GM21367 (cell line): ENCODE measurements around the gene RALGAPB.
"Not testable (repeated sequence)": the region's sequence is repeated elsewhere in the genome, so short reads cannot be mapped to it uniquely, and the experiment has no call there.

Source experiments
- ATAC-seq: cut with Tn5 transposase; IDR thresholded peaks from one replicate; pipeline ENCODE4 v1.9.1; 2021; ENCODE audit not compliant: unreplicated experiment

RALGAPB gene

DNA sequence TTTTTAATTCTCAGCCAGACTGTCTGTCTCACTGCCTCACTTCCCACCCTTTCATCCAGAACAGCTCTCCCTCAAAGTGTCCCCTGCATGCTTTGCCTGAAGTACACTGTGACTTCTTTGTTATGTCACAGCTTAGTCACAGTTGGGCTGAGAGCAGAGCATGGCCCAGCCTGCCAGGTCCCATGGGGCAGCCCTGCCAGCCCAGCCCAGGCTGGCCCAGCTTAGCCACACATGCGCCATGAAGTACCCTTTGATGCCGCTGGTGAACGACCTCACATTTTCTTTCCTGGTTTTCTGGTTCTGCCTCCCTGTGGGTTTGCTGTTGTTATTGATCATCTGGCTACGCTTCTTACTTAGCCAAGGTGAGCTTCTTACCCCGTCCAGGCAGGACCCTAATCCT is 108.4 kb downstream of the RALGAPB start, which contains the start of gene ADIG:
ADIG (plus strand) TSS at position 185 of the 400 bp plus-strand sequence; CDS start at position 239, 54 bp downstream.
- no peak for ATAC-seq

DNA sequence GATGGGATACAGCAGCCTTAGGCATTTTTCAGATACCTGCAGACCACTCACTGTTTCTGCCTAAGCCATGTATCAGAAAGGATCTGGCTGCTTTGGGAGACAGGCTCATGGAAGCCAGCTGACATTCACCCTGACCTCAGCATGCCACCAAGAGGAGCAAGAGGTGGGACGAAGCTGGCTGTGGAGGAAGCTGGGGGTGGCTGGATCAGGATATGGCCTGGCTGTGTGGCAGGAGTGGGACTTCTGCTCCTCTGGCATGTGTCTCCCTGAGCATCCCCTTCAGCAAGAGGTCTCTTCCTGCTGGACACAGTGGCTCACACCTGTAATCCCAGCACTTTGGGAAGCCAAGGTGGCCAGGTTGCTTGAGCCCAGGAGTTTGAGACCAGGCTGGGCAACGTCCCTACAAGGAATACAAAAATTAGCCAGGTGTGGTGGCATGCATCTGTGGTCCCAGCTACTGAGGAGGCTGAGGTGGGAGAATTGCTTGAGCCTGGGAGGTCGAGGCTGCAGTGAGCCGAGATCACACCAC is 109.3 kb downstream of the RALGAPB start:
- no peak for ATAC-seq

- no peak for ATAC-seq
Observed at GRCh38 chr20:38583306-38583705, 110.7 kb downstream of the RALGAPB start.

- no peak for ATAC-seq
Observed at GRCh38 chr20:38584099-38584763, 111.6 kb downstream of the RALGAPB start.

- ATAC-seq, result no peak
Observed at GRCh38 chr20:38585404-38586180, 112.9 kb downstream of the RALGAPB start.

DNA sequence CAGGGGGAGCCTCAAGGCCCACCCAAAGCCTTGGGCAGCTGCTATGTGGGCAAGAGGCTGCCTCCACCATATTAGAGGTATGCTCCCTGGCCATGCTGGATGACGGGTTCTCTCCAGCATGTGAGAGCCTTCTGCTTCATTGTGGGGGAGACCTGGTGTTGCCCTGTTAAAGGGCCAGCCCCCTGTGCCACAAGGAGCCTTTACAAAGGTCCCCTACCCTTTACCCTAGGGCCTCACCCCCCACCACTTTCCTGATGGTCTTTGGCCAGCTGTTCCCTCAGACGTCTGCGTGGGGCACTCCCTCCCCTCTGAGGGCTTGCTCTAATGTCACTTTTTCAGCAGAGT is 113.5 kb downstream of the RALGAPB start:
- no peak for ATAC-seq

GRCh38 chr20:38588303-38588702 is 115.7 kb downstream of the RALGAPB start:
- ATAC-seq, result no peak

DNA sequence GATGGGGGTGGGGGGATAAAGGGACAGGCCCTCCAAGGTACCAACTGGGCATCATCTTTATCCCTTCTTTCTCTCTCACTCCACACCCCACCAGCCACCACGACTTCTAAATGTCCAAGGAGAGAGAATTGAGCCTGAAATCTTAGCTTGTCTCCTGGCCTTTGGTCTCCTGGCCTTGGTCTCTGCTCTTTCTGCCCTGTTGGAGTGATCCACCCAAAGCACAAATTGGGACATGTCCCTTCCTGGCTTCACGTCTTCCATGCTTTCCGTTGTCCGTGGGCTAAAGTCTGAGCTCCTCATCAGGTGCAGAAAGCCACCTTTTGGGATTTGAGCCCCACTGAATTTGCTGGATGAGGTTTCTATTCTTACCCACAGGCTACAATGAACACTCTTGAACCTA is 116.7 kb downstream of the RALGAPB start:
- ATAC-seq, result no peak

DNA sequence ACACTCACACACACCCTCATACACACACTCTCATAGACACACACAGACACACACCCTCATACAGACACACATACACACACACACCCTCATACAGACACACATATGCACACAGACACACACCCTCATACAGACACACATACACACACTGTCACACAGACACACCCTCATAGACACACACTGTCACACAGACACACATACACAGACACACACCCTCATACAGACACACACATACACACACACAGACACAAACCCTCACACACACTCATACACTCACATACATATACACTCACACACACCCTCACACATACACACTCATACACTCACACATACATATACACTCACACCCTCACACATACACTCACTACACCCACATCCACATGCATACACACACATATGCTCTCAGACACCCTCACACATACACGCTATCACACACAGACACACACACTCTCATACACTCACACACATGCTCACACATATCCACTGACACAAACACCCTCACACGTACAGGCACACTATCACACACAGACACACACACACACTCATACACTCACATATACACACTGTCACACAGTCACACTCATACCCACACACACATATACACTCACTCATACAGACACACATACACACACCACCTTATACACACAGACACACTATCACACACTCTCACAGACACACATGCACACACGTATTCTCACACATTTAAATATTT is 117.5 kb downstream of the RALGAPB start:
- ATAC-seq, result no peak

GRCh38 chr20:38590676-38591473 is 118.2 kb downstream of the RALGAPB start:
- no peak for ATAC-seq

DNA sequence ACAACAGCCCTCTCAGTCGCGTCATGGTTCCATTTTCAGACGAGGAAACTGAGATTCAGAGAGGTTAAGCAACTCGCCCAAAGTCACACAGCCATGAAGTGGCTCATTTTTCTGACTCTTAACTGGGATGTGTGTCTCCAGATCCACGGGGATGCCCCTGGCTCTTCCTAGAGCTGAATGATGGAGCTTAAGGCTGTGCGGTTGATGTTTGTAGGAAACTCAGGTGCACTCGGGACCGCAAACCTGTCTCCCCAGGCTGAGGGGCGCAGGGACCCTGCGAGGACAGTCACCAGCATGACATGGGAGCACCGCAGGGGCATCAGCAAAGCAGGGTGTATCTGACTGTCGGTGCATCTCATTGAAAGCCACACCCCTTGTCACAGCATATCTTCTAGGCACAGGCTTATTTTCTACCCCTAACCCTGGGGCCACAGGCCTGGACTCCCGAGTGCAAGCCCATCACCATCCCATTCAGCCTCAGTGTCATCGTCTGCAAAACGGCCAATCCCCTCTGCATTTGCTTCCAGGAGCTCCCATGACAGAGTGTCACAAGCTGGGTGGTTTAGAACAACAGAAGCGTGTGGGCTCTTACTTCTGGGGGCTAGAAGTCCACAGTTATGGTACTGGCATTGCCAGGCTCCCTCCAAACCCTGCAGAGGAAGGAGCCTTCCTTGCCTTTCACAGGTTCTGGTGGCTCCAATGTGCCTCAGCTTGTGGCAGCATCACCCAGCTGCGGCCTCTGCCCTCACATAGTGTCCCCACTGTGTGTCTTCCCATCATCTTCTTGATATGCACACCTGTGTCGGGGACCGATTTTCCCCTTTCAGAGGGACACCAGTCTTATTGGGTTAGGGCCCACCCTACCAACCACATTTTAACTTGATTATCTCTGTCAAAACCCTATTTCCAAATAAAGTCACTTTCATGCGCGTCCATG is 119.1 kb downstream of the RALGAPB start:
- ATAC-seq, result no peak

DNA sequence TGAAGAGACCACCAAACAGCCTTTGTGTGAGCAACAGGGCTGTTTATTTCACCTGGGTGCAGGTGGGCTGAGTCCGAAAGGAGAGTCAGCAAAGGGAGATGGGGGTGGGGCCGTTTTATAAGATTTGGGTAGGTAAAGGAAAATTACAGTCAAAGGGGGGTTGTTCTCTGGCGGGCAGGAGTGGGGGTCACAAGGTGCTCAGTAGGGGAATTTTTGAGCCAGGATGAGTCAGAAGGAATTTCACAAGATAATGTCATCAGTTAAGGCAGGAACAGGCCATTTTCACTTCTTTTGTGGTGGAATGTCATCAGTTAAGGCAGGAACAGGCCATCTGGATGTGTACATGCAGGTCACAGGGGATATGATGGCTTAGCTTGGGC is 119.8 kb downstream of the RALGAPB start:
- not testable (repeated sequence) for ATAC-seq

- not testable (repeated sequence) for ATAC-seq
Observed at GRCh38 chr20:38594281-38594680, 121.6 kb downstream of the RALGAPB start.

DNA sequence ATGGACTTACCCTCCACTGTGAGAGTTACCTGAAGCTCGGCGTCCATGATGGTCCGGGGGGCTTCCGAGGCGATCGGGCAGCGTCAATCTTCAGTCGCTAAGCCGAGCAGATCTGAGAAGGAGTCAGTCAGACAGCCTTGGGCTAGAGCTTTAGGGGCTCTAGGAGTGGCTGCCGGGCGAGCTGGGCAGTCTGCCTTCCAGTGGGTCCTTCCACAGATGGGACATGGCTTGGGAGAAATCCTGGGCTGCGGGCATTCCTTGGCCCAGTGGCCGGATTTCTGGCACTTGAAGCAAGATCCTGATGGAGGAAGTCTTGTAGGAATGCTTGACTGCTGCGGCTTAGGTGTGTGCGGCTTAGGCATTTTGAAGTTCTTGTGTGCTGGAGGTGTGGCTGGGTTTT is 123.2 kb downstream of the RALGAPB start:
- not testable (repeated sequence) for ATAC-seq

GRCh38 chr20:38599410-38599882 is 126.8 kb downstream of the RALGAPB start:
- ATAC-seq, result no peak

DNA sequence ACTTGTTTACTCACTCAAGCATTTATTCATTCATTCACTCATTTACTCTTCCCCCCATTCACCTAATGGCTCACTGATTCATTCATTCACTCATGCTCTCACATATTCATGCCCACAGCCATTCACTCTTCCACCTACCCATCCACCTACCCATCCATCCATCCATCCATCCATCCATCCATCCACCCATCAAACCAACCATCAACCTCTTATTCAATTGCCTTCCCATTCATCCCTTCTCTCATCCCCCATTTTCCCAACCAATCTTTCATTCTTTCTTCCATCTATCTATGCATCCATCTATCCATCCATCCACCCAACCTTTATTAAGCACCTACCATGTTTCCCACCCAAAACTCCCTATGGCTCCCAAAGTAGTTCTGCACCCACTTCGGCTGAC is 127.4 kb downstream of the RALGAPB start:
- ATAC-seq, result no peak

- no peak for ATAC-seq
Observed at GRCh38 chr20:38601216-38602184, 128.9 kb downstream of the RALGAPB start, which contains the start of gene ARHGAP40. Gene ARHGAP40, plus strand, starts transcription at chr20:38601809.

- no peak for ATAC-seq
Observed at GRCh38 chr20:38602185-38602581, 129.5 kb downstream of the RALGAPB start.
